ENCODE data around the gene CASK.
"Not testable (repeated sequence)": the region's sequence is repeated elsewhere in the genome, so short reads cannot be mapped to it uniquely, and the experiment has no call there.

CASK gene

DNA sequence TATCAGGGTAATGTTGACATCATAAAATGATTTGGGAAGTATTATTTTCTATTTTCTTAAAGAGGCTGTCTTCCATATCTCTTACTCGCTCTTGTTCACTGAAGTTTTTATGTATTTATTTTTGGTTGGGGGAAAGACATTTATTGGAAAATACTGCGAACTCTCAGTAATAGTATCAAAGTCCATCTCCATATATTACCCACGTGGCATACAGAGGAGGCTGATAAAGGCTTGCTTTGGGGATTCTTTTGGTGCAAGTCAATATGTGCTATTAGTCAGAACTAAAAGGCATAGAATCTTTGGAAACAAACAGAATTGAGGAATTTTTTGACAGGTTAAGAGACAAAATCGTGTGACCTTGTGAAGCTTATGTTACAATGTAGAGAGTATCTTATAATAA, 374.9 kb downstream of the CASK start:
- no peak for DNase-seq

DNA sequence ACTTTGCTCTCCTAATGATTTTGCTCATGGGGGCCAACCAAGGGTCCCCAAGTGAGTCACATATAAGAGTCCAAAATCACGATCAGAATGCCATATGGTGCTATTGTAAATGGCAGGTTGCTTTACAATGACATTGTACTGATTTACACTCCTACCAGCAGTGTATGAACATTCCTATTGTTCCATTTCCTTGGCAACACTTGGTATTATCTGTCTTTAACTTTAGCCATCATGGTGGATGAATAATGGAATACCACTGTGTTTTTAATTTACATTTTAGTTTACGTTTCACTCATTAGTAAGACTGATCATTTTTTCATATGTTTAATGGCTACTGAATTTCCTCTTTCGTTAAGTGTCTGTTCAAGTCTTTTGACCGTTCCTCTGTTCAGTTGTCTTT, 379.7 kb downstream of the CASK start:
- no peak for DNase-seq

DNA sequence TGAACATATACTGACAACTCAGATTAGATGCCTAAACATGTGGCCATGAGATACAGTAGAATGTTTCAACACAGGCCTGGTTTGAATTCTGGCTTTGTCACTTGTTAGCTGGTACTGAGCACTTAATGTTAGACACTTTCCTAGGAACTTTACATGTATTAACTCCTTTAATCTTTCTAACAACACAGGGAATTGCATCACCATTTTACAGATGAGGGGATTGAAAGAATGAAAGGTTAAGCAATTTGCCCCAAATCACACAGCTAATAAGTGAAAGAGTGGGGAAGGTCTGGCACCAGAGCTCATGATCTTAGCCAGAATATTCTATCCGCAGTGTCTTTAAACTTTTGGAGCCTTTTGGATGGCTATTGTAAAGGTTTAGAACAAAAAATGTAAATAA, 380.3 kb downstream of the CASK start:
- DNase-seq, result no peak

DNA sequence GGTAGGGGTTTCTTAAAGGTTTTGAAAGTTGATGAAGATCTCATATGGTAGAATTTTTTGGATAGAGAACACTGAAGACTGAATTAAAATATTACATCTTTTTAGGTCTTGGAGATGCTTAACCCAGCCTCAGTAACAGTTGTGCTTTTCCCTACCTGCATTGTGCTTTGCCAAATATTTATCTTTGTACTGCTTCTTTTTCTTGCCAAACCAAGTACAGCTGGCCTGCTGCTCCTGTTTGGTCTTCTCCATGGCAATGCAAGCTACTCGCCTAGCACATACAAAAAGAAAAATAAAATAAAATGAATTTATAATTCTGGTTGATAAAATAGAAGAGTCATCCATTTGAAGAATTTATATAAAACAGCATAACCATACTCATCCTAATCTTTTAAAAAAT, 380.8 kb downstream of the CASK start:
- DNase-seq, result no peak

DNA sequence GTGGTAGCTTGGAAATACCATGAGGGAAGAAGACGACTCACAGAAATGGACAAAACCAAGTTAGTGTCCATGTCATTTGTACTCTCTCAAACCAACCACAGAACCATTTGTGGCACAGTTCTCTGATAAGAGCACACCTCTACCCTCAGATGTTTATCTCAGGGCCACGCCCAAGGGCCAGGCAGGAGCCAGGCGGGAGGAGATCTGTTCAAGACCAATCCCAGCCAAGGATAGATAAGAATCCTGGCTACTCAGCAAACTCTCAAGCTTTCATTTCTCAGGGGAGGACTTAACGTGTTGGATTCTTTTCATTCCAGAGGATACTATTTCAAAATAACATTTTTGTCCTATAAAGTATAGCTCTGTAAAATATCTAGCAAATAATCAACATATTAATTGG, 381.2 kb downstream of the CASK start:
- DNase-seq, result no peak

DNA sequence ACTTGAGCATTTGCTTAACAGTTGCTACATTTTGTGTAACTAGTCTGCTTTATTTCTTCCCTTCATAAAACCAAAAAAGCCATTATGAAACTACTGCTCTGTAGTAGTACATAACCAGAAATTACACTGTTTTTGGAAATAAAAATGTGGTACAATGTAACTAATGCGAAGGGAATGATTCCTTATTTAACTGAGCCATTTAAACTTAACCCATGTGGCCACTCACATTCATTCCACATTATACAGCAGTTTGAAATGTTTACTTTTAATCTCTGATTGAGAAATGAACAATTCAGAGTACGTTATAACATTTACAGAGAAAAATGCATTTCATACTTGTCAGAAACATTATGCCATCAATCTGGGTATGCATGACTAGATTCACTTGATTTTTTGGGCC, 382.0 kb downstream of the CASK start:
- DNase-seq, result no peak

DNA sequence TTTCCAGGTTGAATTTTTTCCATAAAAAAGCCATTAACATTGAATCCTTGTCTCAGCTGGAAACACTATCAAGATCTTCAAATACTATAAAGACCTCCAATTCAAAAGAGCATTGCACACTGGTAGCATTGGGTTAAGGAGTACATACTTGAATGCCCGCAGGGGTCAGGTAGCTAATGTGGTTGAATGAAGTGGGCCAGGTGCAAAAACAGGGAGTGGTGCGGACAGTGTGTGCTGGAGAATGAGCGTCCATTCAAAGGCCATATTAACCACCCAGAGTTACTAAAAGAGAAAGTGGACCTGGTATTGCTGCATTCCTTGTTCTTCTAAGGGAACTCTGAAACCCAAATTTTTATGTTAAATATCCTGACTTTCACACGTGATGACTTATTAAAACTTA, 384.6 kb downstream of the CASK start:
- no peak for DNase-seq

DNA sequence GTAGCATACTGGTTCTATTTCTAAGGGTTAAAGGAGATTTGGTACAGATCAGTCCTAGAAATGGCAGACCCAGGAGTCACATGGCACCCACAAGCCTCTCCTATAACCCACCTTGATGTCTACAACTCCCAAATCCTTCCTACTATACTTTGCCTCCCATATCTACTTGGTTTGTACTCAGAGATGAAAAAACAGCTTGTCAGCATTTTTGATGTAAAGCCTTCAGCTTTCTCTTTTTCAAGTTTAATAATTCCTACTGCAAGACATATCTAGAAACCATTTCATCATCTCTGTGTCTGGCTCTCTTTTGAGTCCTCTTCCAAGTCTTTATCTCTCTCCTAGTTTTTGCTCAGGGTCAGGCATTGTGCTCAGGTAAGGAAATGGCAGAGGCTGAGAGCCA, 393.3 kb downstream of the CASK start:
- no peak for DNase-seq

DNA sequence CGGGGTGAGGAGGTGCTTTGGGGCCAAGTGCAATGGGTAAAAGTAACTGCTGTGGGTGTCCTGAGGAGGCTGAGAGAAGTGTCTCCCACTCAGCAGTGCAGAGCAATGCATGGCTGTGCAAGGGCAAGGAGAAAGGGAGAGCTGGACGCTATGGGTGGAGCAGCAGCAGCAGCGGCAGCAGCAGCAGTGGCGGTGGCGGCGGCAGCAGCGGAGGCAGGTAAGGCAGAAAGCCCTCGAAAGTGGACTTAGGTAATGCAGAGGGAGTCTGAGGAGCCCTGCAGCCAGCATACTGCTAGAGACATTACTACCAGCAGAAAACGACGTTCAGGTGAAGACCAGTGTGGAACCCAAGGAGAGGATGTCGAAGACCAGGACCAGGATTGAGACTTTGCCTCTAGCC, 394.1 kb downstream of the CASK start:
- DNase-seq, result no peak

DNA sequence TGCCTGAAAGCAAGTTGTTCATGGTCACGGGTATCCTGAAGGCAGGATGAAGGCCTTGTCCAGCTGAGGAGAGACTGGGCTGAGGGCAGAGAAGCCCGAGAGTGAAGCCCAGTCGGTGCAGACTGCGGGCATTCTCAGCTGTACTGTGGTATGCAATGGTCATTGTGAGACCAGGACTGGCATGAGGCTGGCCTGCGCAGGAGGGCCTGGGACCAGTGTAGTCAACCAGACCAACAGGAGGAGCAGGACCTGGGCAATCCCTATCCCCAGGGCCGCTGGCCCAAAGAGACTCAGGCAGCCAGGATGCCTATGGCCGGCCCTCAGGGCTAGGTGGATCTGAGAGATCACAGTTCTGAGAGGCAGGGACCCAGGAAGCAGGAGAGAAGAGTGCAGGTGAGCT, 394.6 kb downstream of the CASK start:
- no peak for DNase-seq

DNA sequence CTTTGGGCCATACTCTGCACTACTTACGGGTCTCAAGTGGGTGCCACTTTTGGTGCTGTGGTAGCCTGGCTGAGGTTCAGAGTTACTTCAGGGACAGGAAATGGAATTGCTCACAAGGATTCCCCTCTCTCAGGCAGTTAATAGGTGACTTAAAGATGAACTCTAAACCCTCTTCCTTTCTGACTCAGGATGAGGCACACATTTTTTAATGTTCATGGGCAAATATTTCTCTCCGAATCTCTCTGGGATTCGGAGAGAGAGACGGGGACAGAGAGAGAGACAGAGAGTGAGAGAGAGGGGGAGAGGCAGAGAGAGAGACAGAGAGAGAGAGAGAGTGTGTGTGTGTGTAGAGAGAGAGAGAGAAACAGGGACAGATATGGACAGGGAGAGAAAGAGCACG, 396.4 kb downstream of the CASK start:
- DNase-seq, result no peak

DNA sequence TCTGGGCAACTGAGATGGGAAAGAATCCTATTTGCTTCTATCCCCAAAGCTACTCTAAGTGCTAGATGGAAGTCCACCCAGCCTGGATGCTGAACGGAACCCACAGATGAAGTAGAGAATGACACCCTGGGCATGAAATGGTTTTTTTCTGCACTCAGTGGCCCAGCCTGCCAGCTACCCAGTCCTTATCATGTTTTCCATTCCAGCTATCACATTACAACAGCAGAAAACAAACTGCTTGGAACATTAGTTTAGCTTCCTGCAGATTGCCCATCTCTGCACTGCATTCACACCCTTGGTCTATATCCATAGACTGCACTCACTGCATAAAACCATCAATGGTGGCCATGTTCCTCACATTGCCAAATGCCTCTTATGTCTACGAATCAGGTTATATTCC, 397.1 kb downstream of the CASK start:
- no peak for DNase-seq

DNA sequence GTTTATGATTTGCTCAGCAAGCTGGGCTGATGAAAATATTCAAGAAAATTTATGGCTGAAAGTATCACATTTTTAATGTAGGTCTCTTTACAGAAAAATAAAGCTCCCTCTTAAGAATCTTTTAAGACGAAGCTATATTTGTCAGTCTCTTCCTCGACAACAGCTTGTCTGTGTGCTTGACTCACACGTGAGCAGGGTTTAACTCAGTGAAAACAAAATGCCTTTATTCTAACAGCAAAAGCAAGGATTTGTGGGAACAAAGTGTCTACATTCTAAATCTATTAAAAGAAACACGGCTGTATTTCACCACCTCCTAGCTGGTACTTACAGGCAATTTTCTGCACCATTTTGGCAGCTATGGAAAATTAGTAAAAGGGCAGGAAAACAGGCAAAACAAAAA, 400.7 kb downstream of the CASK start:
- DNase-seq, result no peak

DNA sequence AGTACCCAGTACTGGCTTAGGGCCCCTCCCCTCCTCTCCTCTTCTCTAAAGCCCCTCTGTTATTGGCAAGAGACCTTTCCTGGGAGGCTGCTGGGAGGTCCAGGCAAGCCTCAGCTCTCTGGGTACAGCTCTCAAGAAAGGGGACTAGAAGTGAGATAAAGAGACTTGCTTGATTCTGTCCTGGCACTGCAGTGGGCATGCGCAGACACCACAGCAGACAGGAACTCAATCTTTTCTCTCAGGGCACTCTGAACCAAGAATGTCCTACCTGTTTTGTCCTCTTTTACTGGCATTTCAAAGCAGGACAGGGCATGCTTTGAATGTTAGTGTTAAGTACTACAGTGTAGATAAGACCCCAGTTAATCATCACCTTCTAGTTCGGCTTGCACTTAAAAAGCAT, 401.3 kb downstream of the CASK start:
- no peak for DNase-seq

DNA sequence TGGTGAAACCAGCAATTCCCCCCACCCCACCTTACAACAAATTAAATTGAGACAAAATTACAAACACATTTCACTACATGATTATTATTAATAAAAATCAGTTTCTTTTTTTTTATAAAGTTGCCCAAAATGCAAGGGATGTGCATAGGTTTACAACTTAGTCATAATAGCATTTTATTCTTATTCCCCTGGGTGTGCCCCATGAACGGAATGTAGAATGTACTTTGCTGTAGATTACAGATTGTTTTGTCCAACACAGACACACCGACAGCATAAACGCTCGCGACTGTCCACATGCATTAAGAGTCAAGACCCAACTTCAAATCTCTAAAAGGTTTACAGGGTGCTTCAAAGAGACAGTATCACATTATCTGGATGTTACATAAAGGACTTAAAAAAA, 403.9 kb downstream of the CASK start:
- DNase-seq, result no peak

DNA sequence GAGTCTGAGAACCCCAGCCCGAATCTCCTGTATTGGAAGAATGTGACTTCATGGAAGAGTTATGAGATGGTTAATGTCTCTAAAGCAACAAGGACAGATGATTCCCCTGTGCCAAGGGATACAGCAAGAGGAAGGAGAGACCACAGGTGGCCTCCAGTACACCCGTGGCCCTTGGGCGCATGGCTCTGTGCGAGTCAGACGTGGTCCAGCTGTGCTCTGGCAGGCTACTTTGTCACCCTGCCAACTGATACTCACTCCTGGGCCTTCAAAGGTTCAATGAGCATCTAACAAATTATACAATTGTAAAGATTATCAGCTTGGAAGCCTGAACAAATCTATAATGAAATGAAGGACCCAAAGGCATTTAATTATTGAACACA, 404.5 kb downstream of the CASK start:
- no peak for DNase-seq

DNA sequence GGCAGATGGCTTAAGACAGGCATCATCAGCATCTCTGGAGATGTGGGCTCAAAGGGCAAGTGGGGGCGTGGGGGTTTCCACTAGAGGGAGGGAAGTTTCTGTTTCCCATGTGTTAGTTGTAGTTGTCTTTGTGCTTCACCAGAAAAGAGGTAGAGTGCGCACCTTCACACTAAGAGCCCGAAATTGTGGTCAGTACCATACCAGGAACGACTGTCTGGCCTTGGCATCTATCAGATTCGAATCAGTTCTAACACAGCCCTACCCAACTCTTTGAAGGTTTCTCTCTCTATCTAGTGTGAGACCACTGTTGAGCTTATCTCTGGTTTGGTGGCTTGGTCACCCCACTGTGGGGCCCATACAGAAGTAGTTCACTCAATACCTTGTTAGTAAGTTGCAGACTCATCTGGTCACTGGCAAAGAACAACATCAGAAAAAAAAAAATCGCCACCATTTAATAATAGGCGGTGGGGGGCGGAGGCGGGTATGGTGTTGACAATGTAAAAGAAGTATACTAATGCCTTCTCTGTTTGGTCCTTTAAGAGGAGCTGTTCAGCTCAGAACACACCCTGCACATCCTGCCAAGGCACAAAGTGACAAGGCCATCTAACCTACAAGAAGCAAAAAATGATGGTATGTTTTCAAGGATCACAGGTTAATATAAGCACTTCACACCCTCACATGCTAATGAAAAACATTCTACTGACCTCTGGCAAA, 405.1 kb downstream of the CASK start:
- DNase-seq, result no peak

DNA sequence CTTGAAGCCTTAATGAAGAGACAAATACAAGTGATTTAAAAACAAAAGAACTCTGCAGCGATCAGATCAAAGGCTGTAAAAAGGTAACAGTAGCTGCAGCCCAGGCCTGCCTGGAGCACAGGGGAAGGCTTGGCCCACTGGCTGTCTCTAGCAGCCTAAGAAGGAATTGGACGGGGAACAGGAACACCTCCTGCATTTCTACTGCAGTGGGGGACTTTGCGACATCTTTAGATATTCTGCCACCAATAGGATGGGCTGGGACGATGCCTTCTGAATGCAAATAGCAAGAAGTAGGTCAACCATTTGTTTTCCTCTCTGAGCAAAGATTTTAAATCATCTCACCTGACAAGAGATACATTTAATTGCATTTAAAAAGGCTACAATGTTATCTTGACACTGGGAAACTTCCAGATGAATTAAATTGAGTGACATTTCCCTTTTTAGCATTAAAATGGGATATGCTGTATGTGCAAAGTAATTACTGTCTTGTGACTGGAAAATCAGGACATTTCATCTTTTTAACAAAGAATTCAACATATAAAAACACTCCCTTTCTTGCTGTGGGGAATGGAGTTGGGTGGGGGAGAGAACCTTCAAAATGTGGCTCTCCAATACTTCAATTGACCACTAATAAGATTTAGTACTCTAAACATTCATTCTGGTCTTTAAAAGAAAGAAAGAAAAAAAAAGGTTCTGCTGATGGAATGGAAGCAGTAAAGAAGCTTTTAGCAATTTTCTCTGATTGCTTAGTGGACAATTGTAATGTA, 406.2 kb downstream of the CASK start:
- DNase-seq, result no peak

DNA sequence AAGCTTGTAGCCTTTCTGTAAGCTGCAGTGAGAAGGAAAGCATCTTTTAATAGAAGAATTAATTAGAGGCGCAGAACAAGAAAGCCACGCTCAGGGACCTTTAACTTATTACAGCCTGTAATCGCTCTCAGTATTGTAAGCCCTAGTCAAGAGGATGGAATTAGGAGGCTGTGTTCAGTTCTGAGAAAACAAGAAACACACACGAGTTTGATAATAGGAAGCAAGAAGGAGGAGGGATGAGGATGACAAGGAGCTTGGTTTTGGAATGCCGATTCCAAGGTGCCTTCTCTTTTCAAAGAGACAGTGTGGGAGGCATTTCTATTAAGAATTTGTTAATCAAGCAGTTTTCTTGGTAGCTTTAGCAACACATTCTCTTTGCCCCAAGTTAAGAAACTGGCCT, 406.9 kb downstream of the CASK start:
- no peak for DNase-seq

DNA sequence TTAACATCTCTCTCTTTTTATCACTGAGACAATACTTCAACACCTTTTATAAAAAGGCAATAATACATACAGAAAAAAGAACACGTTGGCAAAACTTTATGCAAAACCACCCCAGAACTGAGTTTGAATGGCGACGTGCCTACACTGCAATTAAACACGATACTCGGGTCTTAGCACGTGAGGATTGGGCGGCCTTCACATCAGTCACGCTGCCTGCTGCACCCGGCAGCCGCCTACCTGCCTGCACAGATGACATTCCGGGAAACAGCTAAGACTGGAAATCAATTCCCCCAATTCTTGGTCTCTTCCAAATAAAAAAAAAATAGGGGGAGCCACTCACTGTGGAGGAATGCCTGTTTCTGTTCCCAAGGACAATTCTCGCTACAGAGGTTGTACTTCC, 408.0 kb downstream of the CASK start:
- DNase-seq, result no peak

DNA sequence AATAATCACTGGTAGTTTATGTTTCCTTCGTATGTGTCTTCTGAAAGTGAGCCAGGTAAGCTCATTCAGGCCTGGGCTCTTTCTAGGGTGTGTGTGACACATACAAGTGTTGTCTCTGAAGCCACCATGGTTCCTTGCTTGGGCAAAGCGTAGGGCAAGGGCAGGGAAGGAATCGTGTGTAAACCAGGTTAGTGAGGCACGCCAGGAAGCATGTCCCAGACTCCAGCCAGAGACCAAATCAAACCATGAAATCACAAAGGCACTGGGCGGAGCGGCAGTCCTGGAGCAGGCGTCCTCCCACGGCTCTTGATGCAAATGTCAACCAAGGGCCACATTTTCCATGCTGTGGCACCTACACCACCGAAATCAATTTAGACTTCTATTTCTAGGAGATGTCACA, 409.2 kb downstream of the CASK start:
- DNase-seq, result no peak

DNA sequence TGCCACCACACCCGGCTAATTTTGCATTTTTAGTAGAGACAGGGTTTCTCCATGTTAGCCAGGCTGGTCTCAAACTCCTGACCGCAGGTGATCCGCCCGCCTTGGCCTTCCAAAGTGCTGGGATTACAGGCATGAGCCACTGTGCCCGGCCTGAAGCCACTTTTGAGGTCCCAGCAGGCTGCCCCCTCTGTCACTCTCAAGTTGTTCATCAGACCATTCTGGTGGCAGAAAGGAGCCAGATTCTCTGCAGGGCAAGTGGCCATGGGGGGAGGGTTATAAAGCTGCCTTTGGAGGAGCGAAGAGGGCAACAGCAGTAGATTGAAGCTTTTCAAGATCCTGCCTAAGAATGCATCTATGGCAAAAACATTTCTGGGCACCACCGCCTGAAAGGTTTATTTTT, 410.5 kb downstream of the CASK start:
- DNase-seq, result not testable (repeated sequence)

DNA sequence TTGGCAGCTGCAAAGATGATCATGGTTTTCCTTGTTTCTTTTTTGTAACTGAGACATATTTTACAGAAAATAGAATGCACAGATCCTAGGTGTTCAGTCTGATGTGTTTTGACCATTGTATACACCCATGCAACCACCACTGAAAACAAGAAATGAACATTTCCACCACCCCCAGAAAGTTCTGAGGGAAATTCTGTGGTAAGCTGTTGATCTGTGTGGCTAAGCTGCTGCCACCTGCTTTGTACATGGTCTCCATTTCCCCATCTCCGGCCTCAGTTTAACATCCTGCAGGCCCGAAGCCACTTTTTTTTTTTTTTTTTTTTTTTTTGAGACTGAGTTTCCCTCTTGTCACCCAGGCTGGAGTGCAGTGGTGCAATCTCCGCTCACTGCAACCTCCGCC, 411.0 kb downstream of the CASK start:
- no peak for DNase-seq

DNA sequence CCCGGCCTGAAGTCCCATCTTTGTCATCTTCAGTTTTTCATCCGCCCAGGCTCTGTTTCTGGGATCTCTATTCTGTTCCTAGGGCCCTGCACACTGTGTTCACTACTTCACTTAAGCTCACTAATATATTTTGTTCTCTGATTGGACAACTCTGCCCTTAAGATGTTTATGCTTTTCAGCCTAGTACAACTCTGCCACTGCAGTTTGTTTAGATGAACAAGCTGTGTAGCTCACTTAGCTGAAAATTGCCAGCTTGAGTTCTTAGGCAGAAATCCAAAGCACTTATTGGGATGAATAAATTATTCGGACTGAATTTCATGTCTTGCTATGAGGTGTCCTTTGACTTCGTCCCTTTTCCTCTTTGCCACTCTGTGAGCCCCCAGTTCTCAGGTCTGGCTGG, 415.4 kb downstream of the CASK start:
- no peak for DNase-seq

DNA sequence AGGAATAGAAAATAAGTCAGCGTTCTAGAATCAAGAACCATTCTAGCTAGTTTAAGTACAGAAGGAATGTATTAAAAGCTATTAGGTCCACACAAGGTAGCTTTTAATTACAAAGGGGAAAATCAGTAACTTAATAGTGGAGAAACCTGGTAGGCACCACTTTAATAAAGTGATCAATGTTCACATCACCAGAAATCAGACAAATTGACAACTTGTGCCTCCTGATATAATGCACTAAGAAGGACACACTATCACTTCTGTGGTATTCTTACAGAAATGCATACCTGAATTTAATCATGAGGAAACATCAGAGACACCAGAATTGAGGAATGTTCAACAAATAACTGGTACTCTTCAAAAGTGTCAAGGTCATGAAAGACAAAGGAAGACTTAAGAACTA, 421.4 kb downstream of the CASK start:
- no peak for DNase-seq

Data from inflammatory macrophage (primary cell).